Left renal cortex interstitium (tissue), 4 donors: ENCODE results near the gene VIPR1. TPM values are rescaled to one million over a fixed set of nuclear protein-coding genes. Genes with fewer than 3 reads are reported as not detected.

ENCODE experiments used
- DNase-seq, 4 donors: peaks; one replicate each; pipeline ENCODE4 v3.0.0-alpha.2; 2013; ENCODE audit warnings: low read depth in 4 of 4, low spot score in 2 of 4, missing footprints in 1 of 4
- polyA plus RNA-seq, 4 donors: library from polyadenylated mRNA; unstranded; fragments of 120-200 nt; gene quantifications; one replicate each; pipeline ENCODE4 v1.2.1, GENCODE V29; 2013; ENCODE audit not compliant: insufficient read length in 4 of 4

The VIPR1 gene
- polyA plus RNA-seq, 4 donors: 1.1 to 2.7 (median 1.6) TPM

DNA sequence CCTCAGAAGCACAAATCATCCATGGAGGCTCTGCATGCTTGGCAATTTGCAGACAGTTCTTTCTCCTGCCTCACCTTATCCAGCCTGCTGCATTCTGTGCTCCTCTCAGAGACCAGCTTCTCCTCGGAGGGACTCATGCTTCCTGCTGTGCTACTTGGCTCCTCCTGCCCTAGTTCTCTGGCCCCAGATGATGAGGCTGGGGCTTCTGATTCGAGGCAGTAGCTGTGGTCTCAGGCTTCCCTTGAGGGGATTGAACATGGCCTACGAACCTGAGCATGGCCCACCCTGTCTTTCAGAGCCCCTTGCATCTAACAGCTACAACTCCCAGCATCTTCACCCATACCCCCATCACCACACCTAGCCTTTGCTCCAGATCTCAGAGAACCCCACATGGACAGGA lies 6.7 kb downstream of the VIPR1 start:
- no peak for DNase-seq

DNA sequence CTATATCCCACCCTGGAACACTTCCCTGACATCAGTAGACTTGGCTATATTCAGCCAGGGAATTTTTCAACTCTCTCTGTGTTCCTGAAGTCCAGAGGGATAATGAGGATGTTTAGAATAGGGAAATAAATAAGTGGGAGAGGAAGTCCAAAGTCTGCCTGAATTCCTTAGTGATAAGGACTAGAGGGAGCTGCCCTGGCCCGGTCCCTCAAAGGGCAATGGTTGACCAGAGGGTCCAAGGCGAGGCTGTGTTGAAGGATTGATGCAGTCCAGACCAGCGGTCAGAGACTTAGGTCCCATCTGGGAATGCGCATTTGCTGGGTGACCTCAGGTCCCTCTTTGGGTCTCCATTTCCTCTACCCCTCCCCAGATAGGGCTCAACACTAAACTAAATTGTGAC lies 7.9 kb downstream of the VIPR1 start:
- no peak for DNase-seq

DNA sequence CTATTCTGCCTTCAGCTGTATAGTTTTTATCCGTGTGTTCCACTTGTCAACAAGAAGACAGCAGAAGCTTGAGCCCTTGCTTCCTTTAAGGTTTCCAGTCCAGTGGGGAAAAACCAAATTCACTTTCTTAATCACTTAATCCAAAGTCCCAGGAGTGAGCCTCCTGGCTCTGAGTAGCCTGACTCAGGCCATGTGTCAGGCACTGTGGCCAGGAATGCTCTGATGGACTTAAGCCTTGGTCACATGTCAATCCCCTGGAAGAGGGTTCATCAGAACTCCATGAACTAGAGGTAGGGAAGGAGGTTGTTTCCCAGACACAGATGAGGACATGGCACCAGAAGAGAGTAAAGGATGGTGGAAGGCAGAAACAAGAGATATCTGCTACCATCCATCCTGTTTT lies 8.8 kb downstream of the VIPR1 start:
- DNase-seq: no peak

GRCh38 chr3:42511736-42512135 lies 9.3 kb downstream of the VIPR1 start:
- DNase-seq: no peak

GRCh38 chr3:42513121-42513520 lies 10.7 kb downstream of the VIPR1 start:
- DNase-seq: no peak

GRCh38 chr3:42513521-42513920 lies 11.1 kb downstream of the VIPR1 start:
- no peak for DNase-seq

DNA sequence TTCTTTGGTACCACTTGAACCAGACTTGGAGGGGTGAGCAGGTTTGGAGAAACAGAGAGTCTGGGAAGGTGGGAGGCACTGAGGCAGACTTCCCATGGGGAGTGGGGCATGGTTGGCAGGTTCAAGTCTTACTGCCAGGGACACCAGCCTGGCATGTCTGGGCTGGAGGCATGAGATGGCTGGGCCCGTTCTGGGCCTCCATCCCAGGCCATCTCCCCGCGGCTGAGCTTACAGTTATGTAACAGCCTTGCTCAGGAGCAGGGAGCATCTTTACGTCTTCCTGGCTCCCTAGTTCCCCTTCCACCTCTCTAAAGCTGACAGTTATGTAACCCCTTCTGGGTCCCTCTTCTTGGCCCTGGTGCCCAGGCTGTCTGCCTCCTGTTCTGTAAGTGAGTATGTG lies 12.4 kb downstream of the VIPR1 start:
- DNase-seq: no peak

GRCh38 chr3:42515391-42515916 lies 13.0 kb downstream of the VIPR1 start:
- no peak for DNase-seq

GRCh38 chr3:42515976-42516375 lies 13.5 kb downstream of the VIPR1 start:
- DNase-seq: no peak

GRCh38 chr3:42516443-42516842 lies 14.0 kb downstream of the VIPR1 start:
- DNase-seq: no peak

DNA sequence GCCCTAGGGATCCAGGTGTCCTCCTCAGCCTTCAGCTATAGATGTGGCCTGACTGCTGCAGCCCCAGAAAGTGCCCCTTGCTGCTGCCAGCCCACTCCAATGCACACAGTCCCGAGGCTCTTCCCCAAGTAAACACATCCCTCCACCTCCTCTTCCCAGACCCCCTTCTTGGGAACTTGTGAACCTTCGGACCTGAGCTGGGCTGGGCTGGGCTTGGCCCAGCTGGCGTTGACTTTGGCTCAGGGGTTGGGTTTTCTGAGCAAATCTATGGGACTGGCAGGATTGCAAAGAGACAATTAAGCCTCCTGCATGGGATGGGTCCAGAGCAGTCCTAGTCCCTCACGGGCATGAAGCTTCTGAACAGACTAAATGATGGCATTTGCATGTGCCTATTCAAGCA lies 14.7 kb downstream of the VIPR1 start:
- DNase-seq: no peak

DNA sequence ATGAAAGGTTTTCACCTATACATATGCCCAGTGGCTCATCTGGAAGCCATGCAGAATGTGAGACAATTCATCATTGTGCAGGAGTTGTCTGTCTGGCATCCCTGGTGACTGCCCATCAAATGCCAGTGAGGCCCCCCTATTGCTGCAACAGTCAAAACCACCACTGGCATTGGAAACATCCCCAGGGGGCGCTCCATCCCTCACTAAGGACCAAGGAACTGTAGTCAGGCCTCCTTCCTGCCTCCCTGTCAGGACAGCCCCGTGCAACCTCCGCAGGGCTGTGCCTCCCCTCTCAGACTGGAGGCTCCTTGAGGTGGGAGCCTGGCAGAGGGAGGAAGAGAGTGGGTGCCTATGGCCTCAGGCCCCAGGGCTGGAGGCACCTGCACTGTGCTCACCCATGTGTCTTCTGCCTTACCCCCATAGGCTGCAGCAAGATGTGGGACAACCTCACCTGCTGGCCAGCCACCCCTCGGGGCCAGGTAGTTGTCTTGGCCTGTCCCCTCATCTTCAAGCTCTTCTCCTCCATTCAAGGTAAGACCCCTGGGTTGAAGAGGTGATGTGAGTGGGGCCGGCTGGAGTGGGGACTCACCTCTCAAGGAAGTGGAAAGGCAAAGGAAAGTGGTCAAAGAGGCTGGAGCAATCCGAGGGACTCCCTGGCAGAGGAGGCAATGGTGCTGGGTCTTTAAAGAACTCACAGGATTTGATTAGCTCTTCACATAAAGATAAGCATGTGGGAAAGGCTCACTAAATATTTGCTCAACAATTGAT lies 16.5 kb downstream of the VIPR1 start:
- DNase-seq: no peak

DNA sequence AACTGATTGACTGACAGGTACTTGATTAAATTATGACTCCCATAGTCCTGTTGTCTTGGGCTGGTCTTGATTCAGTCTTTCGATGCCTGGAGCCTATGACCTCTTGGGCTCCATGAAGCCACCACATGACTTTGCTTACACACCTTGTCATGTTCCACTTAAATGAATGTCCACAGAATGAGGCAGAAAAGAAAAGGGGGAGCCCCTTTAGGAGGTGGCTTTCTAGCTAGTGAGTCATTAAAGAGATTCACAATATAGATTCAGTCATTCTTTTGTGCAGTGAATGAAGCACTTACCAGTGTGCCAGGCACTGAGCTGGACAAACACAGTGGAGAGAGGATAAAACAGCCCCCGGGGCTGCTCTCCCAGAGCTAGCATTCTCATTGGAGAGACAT lies 17.1 kb downstream of the VIPR1 start:
- DNase-seq: no peak

- no peak for DNase-seq
Measured at GRCh38 chr3:42520336-42520735, 17.9 kb downstream of the VIPR1 start.

DNA sequence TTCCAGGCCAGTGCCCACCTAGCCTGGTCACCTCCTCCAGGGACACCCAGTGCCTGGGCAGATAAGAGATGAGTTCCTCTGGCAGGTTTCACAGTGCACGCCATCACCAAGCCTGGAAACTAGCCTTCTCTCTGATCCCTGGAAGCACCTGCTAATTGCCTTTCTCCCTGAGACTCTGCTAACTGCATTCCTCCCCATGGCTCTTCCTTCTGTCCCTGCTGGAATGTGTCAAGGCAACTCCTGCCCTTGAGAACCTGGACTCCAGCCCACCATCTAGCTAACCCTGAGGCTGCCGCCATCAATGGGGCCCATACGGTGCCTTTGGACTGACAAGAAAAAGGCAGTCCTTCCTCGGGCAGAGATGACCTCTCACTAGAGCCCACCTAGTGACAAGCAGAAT lies 18.5 kb downstream of the VIPR1 start:
- DNase-seq: no peak

GRCh38 chr3:42524751-42525150 lies 22.3 kb downstream of the VIPR1 start:
- no peak for DNase-seq

DNA sequence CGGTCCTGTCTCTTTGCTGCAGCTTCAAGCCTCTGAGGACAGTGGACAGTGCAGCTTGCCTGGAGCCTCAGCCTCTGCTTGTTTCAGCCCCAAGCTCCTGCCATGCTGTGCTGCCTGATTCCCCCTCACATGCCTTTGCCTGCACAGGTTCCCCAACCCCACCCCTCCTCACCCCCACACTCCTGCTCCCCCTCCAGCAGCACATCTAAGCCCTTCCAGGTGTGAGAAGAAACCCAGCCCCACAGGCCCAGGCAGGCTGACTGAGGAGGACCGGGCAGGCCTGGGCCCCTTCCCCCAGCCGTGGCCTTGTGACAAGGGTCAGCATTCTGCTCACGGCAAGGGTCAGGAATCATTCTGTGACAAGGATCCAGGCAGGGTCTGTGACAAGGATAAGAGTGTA lies 22.8 kb downstream of the VIPR1 start:
- no peak for DNase-seq

- DNase-seq: no peak
Measured at GRCh38 chr3:42525736-42526345, 23.4 kb downstream of the VIPR1 start.

- no peak for DNase-seq
Measured at GRCh38 chr3:42526616-42527367, 24.3 kb downstream of the VIPR1 start.

DNA sequence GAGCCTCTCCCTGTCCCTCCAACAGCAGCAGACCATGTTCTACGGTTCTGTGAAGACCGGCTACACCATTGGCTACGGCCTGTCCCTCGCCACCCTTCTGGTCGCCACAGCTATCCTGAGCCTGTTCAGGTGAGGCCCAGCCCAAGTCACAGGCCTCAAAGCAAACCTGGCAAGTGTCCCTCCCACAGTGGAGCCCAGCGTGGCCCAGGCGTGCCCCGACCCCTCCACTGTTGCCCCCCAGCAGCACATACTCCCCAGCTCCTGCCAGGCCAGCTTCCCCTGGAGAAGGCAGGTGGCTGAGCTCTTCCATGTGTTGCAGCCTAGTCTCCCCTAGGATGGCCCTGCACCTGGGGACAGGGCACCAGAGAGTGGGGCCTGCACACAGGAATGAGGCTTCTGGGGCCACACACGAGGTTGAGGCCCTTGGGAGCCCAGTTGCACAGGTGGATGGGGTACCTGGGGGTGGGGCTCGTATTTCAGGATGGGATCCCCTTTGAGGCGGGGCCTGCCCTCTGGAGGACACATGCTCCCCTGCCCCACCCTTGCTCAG lies 25.0 kb downstream of the VIPR1 start:
- no peak for DNase-seq

DNA sequence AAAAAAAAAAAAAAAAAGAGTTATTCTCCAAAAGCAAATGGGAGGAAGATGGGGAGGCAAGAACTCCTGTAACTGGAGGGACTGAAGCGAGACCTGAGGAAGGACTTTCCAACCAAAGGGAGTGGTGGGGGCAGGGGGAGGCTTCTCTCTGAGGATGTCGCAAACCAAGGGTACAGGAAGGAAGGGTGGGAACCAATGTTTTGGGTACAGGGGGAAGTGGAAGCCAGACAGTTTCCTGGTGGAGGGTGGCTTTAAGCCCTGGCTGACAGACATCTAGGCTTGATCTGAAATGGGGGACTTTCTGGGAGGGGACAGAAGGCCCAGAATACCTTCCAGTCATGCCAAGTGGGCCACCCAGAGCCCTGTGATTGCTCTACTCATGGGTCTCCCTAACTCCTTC lies 27.0 kb downstream of the VIPR1 start:
- DNase-seq: no peak
